K562 (cell line): Measurements from ENCODE around the gene UBE2L3. TPM values are rescaled to one million over a fixed set of nuclear protein-coding genes. Genes with fewer than 3 reads are reported as not detected.

ENCODE experiments used
- ATF3 ChIP-seq, 2 experiments: fragments of 450-650 bp in 1 of 2; sonication (generic) in 1 of 2; formaldehyde crosslinking in 1 of 2; IDR thresholded peaks in 1 of 2; conservative IDR thresholded peaks in 1 of 2; 2 replicates each; pipeline versions ENCODE4 v1.6.1 to v1.8.1; 2016 to 2023; ENCODE audit warnings: mild to moderate bottlenecking in 2 of 2, moderate library complexity in 2 of 2, inconsistent platforms in 1 of 2, missing genetic modification reagents in 1 of 2
- CHD2 ChIP-seq: IDR thresholded peaks from 2 replicates; pipeline ENCODE4 v1.6.1; 2011; ENCODE audit warnings: low read depth, low read length
- E2F1 ChIP-seq: sonication (generic); formaldehyde crosslinking; IDR thresholded peaks from 2 replicates; pipeline ENCODE4 v1.8.1; 2023; ENCODE audit warnings: mild to moderate bottlenecking, missing genetic modification reagents, moderate library complexity
- FOXA1 ChIP-seq: fragments of 450-650 bp; IDR thresholded peaks from 2 replicates; pipeline ENCODE4 v1.6.1; 2016; ENCODE audit warnings: mild to moderate bottlenecking, borderline replicate concordance
- MCM2 ChIP-seq: fragments of 450-650 bp; IDR thresholded peaks from 2 replicates; pipeline ENCODE4 v1.6.1; 2017; ENCODE audit warnings: low read depth, mild to moderate bottlenecking
- MEF2D ChIP-seq: conservative IDR thresholded peaks from 2 replicates; pipeline ENCODE4 v1.6.1; 2016; ENCODE audit warnings: low read depth, missing genetic modification characterization, missing compliant biosample characterization
- MIER1 ChIP-seq: fragments of 450-650 bp; IDR thresholded peaks from 2 replicates; pipeline ENCODE4 v1.6.1; 2016; ENCODE audit warnings: antibody characterized with exemption, mild to moderate bottlenecking, low read depth
- NEUROD1 ChIP-seq: fragments of 150-350 bp; IDR thresholded peaks from 2 replicates; pipeline ENCODE4 v1.6.1; 2014; ENCODE audit warnings: borderline replicate concordance, low read length, low read depth; ENCODE audit not compliant: partially characterized antibody
- SIRT6 ChIP-seq: IDR thresholded peaks from one replicate; pipeline ENCODE4 v1.6.1; 2012; ENCODE audit warnings: low read depth, mild to moderate bottlenecking, control low read depth, inconsistent platforms, low read length, moderate library complexity
- SMAD1 ChIP-seq: fragments of 150-350 bp; IDR thresholded peaks from 2 replicates; pipeline ENCODE4 v1.6.1; 2014; ENCODE audit warnings: low read length, low read depth; ENCODE audit not compliant: partially characterized antibody
- STAT6 ChIP-seq: sonication (generic); formaldehyde crosslinking; IDR thresholded peaks from 2 replicates; pipeline ENCODE4 v1.8.1; 2023; ENCODE audit warnings: mild to moderate bottlenecking, missing genetic modification reagents
- TBL1XR1 ChIP-seq, 2 experiments: IDR thresholded peaks; 2 replicates each; pipeline ENCODE4 v1.6.1; 2012; ENCODE audit warnings: improper control_type of control experiment in 2 of 2, low read length in 2 of 2, mild to moderate bottlenecking in 1 of 2
- ZBTB33 ChIP-seq: sonication (generic); formaldehyde crosslinking; IDR thresholded peaks from 2 replicates; pipeline ENCODE4 v1.8.1; 2023; ENCODE audit warnings: mild to moderate bottlenecking, missing genetic modification reagents
- ZHX1 ChIP-seq: fragments of 150-350 bp; conservative IDR thresholded peaks from 2 replicates; pipeline ENCODE4 v1.6.1; 2014; ENCODE audit warnings: low read length
- ZKSCAN1 ChIP-seq: fragments of 150-350 bp; IDR thresholded peaks from 2 replicates; pipeline ENCODE4 v1.6.1; 2016; ENCODE audit warnings: low read depth, low read length
- ZZZ3 ChIP-seq: fragments of 450-650 bp; IDR thresholded peaks from 2 replicates; pipeline ENCODE4 v1.6.1; 2016; ENCODE audit warnings: antibody characterized with exemption, mild to moderate bottlenecking, moderate library complexity
- polyA plus RNA-seq, 8 experiments: library from polyadenylated mRNA; depleted of rRNA in 4 of 8; stranded (reverse) in 5 of 8; unstranded in 3 of 8; fragments of >200 nt; fragmentation: Nextera tagmentation in 2 of 8; fragmentation: Illumina TruSeq in 1 of 8; extraction: Ambion mirVana in 2 of 8; extraction: Trizol in 1 of 8; gene quantifications; 2 replicates each; pipeline versions ENCODE4 v1.2.1 to v1.2.3, GENCODE V29; 2011 to 2014; ENCODE audit warnings: inconsistent platforms in 1 of 8, missing spikeins in 1 of 8
- total RNA-seq, 7 experiments: library from RNA; depleted of rRNA in 6 of 7; stranded (reverse); fragments of >200 nt in 6 of 7; fragmentation: Illumina TruSeq in 2 of 7; extraction: Trizol in 2 of 7; gene quantifications; 2 replicates each; pipeline versions ENCODE4 v1.2.1 to v1.2.3, GENCODE V29; 2011 to 2021; ENCODE audit warnings: low replicate concordance in 1 of 7

The UBE2L3 gene
- total and polyA plus RNA-seq, 9 of the 15 experiments (the other 6 are each of a cell fraction or from before 2014, with no cell fraction given), result 215 to 625 (median 285) TPM

GRCh38 chr22:21641789-21642583 is 74.5 kb downstream of the UBE2L3 start, which contains the start of gene SDF2L1 (continued):
- TF ChIP-seq STAT6 (CRISPR knock-in tag) (peak; percentile 99), MIER1 (no peak), SIRT6 (peak; percentile 92), MEF2D (tag) (no peak), MCM2 (no peak), TBL1XR1 (IDR thresholded peaks at IDR 0.05; ENCODE audit: low read length in 2 of 2) (peak; percentile 71 to 82), ZZZ3 (no peak), ATF3 (IDR thresholded peaks at IDR 0.05) (no peak), ATF3 (CRISPR knock-in tag; conservative IDR thresholded peaks at IDR 0.05) (peak; percentile 85), ZHX1 (peak; percentile 93), FOXA1 (no peak), E2F1 (peak; percentile 99), CHD2 (peak; percentile 96), NEUROD1 (peak; percentile 100), ZKSCAN1 (peak; percentile 68; the same call in 1 of the 2 replicates), SMAD1 (peak; percentile 85), ZBTB33 (CRISPR knock-in tag) (no peak)
